HCT116 (cell line): ENCODE results near the gene ANKIB1. TPM values are rescaled to one million over a fixed set of nuclear protein-coding genes. Genes with fewer than 3 reads are reported as not detected.
A peak's percentile ranks its signal among the peaks of the same experiment; 100 is the strongest.

Experiments
- ATAC-seq: fragments of 200-7000 bp; cut with Tn5 transposase; 2 replicates; pipeline ENCODE4 v1.9.1; 2020; ENCODE audit warnings: mild to moderate bottlenecking, moderate library complexity
- BruUV-seq: library from RNA; stranded (reverse); fragments of 400-500 nt; replicated peaks from 2 replicates; lab custom pipeline; 2021; lab: Mats Ljungman, UMichigan
- CTCF ChIA-PET: fragments of 300-600 bp; sonication (Branson Sonifier 250); formaldehyde crosslinking; loops from one replicate; lab custom pipeline; 2021; ENCODE audit warnings: antibody characterized with exemption; lab: Charles Lee
- POLR2A ChIA-PET: fragments of 300-600, 350-600 bp; sonication (Branson Sonifier 250); formaldehyde crosslinking; loops from one replicate; lab custom pipeline; 2021; ENCODE audit warnings: antibody characterized with exemption; lab: Charles Lee
- RAD21 ChIA-PET, 2 experiments: fragments of 300-600 bp; sonication (Branson Sonifier 250); formaldehyde crosslinking; loops; one replicate each; lab custom pipeline; 2023; ENCODE audit warnings: low total read pairs in 2 of 2; ENCODE audit not compliant: uncharacterized antibody in 2 of 2, unreplicated experiment in 2 of 2, low non-redundant PET in 1 of 2; lab: Charles Lee
- DNase-seq: peaks from one replicate; pipeline ENCODE4 v3.0.0-alpha.2; 2010; ENCODE audit warnings: low read depth, low spot score
- H2AFZ ChIP-seq: fragments of 200-600 bp; shearing (Covaris generic), sonication (generic); 2 replicates; pipeline ENCODE4 v1.6.1; 2017; ENCODE audit warnings: low read depth, mixed run types, mixed read lengths, antibody characterized with exemption, low read length; ENCODE audit not compliant: poor library complexity, severe bottlenecking
- H3K27ac ChIP-seq: 2 replicates; pipeline ENCODE4 v1.5.1; 2012; ENCODE audit warnings: low read depth, low read length
- H3K27me3 ChIP-seq: fragments of 200-600 bp; sonication (generic); 2 replicates; pipeline ENCODE4 v1.6.1; 2016; ENCODE audit warnings: mixed run types, low read length, mixed read lengths; ENCODE audit not compliant: insufficient read depth
- H3K36me3 ChIP-seq, 2 experiments: fragments of 200-500 bp in 1 of 2; fragments of 200-600 bp in 1 of 2; sonication (Bioruptor generic) in 1 of 2; sonication (generic) in 1 of 2; 2 replicates each; pipeline versions ENCODE4 v1.5.1 to v1.6.1; 2014 to 2016; ENCODE audit warnings: low read length in 2 of 2, inconsistent platforms in 1 of 2, mixed read lengths in 1 of 2, mixed run types in 1 of 2; ENCODE audit not compliant: insufficient read depth in 2 of 2, control insufficient read depth in 1 of 2
- H3K4me1 ChIP-seq, 2 experiments: fragments of 200-600 bp in 1 of 2; sonication (generic) in 1 of 2; 2 replicates each; pipeline versions ENCODE4 v1.5.1 to v1.6.1; 2012 to 2017; ENCODE audit warnings: low read length in 2 of 2, inconsistent platforms in 1 of 2, mild to moderate bottlenecking in 1 of 2, mixed read lengths in 1 of 2, mixed run types in 1 of 2, moderate library complexity in 1 of 2; ENCODE audit not compliant: insufficient read depth in 2 of 2, control insufficient read depth in 1 of 2
- H3K4me2 ChIP-seq: fragments of 200-600 bp; sonication (generic); 2 replicates; pipeline ENCODE4 v1.6.1; 2017; ENCODE audit warnings: mixed run types, low read length, mixed read lengths
- H3K4me3 ChIP-seq, 2 experiments: fragments of 200-600 bp in 1 of 2; sonication (generic) in 1 of 2; replicated peaks in 1 of 2; 2 replicates each; pipeline ENCODE4 v1.5.1; 2011 to 2016; ENCODE audit warnings: low read length in 2 of 2, control low read depth in 1 of 2, low read depth in 1 of 2, mild to moderate bottlenecking in 1 of 2, mixed read lengths in 1 of 2, mixed run types in 1 of 2
- H3K79me2 ChIP-seq: fragments of 200-600 bp; sonication (generic); 2 replicates; pipeline ENCODE4 v1.6.1; 2017; ENCODE audit warnings: mild to moderate bottlenecking, mixed run types, low read length, moderate library complexity, mixed read lengths; ENCODE audit not compliant: insufficient read depth
- H3K9ac ChIP-seq: fragments of 200-600 bp; sonication (generic); 2 replicates; pipeline ENCODE4 v1.6.1; 2016; ENCODE audit warnings: low read length, mixed read lengths
- H3K9me2 ChIP-seq: fragments of 200-600 bp; sonication (generic), shearing (Covaris generic); 2 replicates; pipeline ENCODE4 v1.6.1; 2017; ENCODE audit warnings: mixed run types, mild to moderate bottlenecking, moderate library complexity; ENCODE audit not compliant: insufficient read depth
- H3K9me3 ChIP-seq, 2 experiments: fragments of 200-500 bp in 1 of 2; fragments of 200-600 bp in 1 of 2; sonication (Bioruptor generic) in 1 of 2; sonication (generic) in 1 of 2; 2 replicates each; pipeline ENCODE4 v1.6.1; 2014 to 2017; ENCODE audit warnings: low read length in 2 of 2, mixed read lengths in 2 of 2, inconsistent platforms in 1 of 2, low read depth in 1 of 2, mild to moderate bottlenecking in 1 of 2, mixed run types in 1 of 2, moderate library complexity in 1 of 2; ENCODE audit not compliant: control insufficient read depth in 1 of 2, insufficient read depth in 1 of 2
- H4K20me1 ChIP-seq: fragments of 200-600 bp; sonication (generic), shearing (Covaris generic); 2 replicates; pipeline ENCODE4 v1.6.1; 2017; ENCODE audit warnings: mixed run types, mild to moderate bottlenecking, moderate library complexity; ENCODE audit not compliant: insufficient read depth
- CEBPB ChIP-seq: IDR thresholded peaks from 2 replicates; pipeline ENCODE4 v1.6.1; 2012; ENCODE audit warnings: low read depth
- CTCF ChIP-seq, 3 experiments: fragments of 200-600 bp in 1 of 3; sonication (generic) in 1 of 3; IDR thresholded peaks in 2 of 3; conservative IDR thresholded peaks in 1 of 3; 2 replicates each; pipeline ENCODE4 v1.5.1; 2012 to 2017; ENCODE audit warnings: low read depth in 2 of 3, low read length in 2 of 3, antibody characterized with exemption in 1 of 3, borderline replicate concordance in 1 of 3, control low read depth in 1 of 3, mild to moderate bottlenecking in 1 of 3, mixed read lengths in 1 of 3, mixed run types in 1 of 3, moderate library complexity in 1 of 3; ENCODE audit not compliant: insufficient read depth in 1 of 3
- RAD21 ChIP-seq: IDR thresholded peaks from 2 replicates; pipeline ENCODE4 v1.6.1; 2012; ENCODE audit warnings: low read depth, mild to moderate bottlenecking
- SRF ChIP-seq: IDR thresholded peaks from 2 replicates; pipeline ENCODE4 v1.6.1; 2012; ENCODE audit warnings: low read depth
- intact Hi-C: fragments of 100-400 bp; cut with micrococcal nuclease; formaldehyde crosslinking; loops from 2 replicates; pipeline ENCODE4 v1.10.0; 2022
- total RNA-seq: library from RNA; stranded (reverse); gene quantifications from one replicate; pipeline ENCODE4 v1.2.1, GENCODE V29; 2021; ENCODE audit not compliant: unreplicated experiment

The ANKIB1 gene
- total RNA-seq, 1 experiment from 2014 or later: 41.2 TPM

DNA sequence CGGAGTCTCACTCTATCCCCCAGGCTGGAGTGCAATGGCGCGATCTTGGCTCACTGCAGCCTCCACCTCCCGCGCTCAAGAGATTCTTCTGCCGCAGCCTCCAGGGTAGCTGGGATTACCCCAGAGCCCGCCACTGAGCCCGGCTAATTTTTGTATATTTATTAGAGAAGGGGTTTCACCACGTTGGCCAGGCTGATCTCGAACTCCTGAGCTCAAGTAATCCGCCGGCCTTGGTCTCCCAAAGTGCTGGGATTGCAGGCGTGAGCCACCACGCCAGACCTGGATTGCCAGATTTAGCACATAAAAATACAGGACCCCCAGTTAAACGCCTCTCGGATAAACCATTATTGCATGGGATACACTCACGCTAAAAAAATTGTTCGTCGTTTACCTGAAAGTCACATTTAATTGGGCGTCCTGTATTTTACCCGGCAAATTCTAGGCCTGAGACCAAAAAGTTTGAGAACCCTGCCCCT is 201.1 kb downstream of the ANKIB1 start:
- H3K4me2 ChIP-seq: peak overlapping the region; percentile 89
- H3K79me2 ChIP-seq: peaks cover 29% of the 10 kb centered on the region
- H3K36me3 ChIP-seq: peaks cover 13 to 24% of the 10 kb centered on the region in 2 experiments
- no peaks in the 10 kb centered on the region for H3K9me3 ChIP-seq
- no peak for TF ChIP-seq SRF
- TF ChIP-seq CEBPB: no peak
- peak in 2 of 3 experiments; percentile 90 to 97; a peak in 5 of 6 replicates for TF ChIP-seq CTCF (IDR thresholded peaks at IDR 0.05 in 2 of 3, conservative IDR thresholded peaks at IDR 0.05 in 1 of 3; ENCODE audit: borderline replicate concordance in 1 of 3, insufficient read depth in 1 of 3, low read depth in 2 of 3, low read length in 2 of 3)
- peak; percentile 98 for TF ChIP-seq RAD21
- POLR2A ChIA-PET: interaction anchor here (0.5 to 1.3 kb wide), 3 partner anchors 9 to 566 kb away, joined by 3 to 6 read pairs (median 3); no protein-coding TSS in a partner anchor
- H2AFZ ChIP-seq: peak overlapping the region; percentile 83
- RAD21 ChIA-PET: interaction anchor here (0.9 to 1.3 kb wide), 2 partner anchors 566 to 580 kb away, joined by 3 to 4 read pairs; no protein-coding TSS in a partner anchor
- CTCF ChIA-PET: interaction anchor here (0.6 to 3.2 kb wide), 22 partner anchors 9 to 1992 kb away, joined by 3 to 24 read pairs (median 4); partner anchors contain the start of genes ANKIB1, KRIT1, MTERF1 and RBM48
- no peak for DNase-seq
- peaks cover 4 to 10% of the 10 kb centered on the region in 2 experiments; a peak in 3 of 4 replicates for H3K4me1 ChIP-seq
- H3K4me3 ChIP-seq: peak overlapping the region; percentile 72 to 87
- BruUV-seq: no TSS peak
- no peaks in the 10 kb centered on the region for H3K27me3 ChIP-seq
- intact Hi-C loops: loop anchor here (1.0 to 10.0 kb wide), 7 partner anchors 23 to 1362 kb away; partner anchors contain the start of genes ANKIB1, KRIT1, LRRD1 and MTERF1
- H4K20me1 ChIP-seq: no peaks in the 10 kb centered on the region
- H3K9me2 ChIP-seq: no peaks in the 10 kb centered on the region
- peak; percentile 16 for ATAC-seq
- peak overlapping the region; percentile 94 for H3K9ac ChIP-seq
- no peak overlapping the region for H3K27ac ChIP-seq
